ENCODE data around the gene B4GALT5. TPM values are rescaled to one million over a fixed set of nuclear protein-coding genes. Genes with fewer than 3 reads are reported as not detected.
A peak's percentile ranks its signal among the peaks of the same experiment; 100 is the strongest.
"Not testable (repeated sequence)": the region's sequence is repeated elsewhere in the genome, so short reads cannot be mapped to it uniquely, and the experiment has no call there.

B4GALT5 gene
- 47.9 and 49.7 TPM in 2 replicates for total RNA-seq (ENCODE audit: low replicate concordance)
- long read RNA-seq, partial matches to known transcripts, result 0 of 6 reads
- long read RNA-seq, other reads (novel, unspliced or antisense), result 6 of 6 reads

GRCh38 chr20:49713753-49714712, at the start of gene B4GALT5:
Gene B4GALT5 (minus strand): TSS chr20:49713878. CDS start chr20:49713690, 188 bp downstream.
- no peaks in the 10 kb centered on the region for H3K27me3 Mint-ChIP-seq
- H3K36me3 Mint-ChIP-seq, result no peaks in the 10 kb centered on the region
- DNase-seq (ENCODE audit: extremely low spot score, unreplicated experiment), result peak; percentile 91
- peaks cover 26% of the 10 kb centered on the region for H3K4me1 Mint-ChIP-seq (ENCODE audit: unreplicated experiment)
- no peaks in the 10 kb centered on the region for H3K9me3 Mint-ChIP-seq
- H3K27ac Mint-ChIP-seq, result peak within 1 kb of the TSS; percentile 82
- TF ChIP-seq, protein P1, sequence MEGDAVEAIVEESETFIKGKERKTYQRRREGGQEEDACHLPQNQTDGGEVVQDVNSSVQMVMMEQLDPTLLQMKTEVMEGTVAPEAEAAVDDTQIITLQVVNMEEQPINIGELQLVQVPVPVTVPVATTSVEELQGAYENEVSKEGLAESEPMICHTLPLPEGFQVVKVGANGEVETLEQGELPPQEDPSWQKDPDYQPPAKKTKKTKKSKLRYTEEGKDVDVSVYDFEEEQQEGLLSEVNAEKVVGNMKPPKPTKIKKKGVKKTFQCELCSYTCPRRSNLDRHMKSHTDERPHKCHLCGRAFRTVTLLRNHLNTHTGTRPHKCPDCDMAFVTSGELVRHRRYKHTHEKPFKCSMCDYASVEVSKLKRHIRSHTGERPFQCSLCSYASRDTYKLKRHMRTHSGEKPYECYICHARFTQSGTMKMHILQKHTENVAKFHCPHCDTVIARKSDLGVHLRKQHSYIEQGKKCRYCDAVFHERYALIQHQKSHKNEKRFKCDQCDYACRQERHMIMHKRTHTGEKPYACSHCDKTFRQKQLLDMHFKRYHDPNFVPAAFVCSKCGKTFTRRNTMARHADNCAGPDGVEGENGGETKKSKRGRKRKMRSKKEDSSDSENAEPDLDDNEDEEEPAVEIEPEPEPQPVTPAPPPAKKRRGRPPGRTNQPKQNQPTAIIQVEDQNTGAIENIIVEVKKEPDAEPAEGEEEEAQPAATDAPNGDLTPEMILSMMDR (conservative IDR thresholded peaks at IDR 0.05), result no peak
- peak within 1 kb of the TSS; percentile 94 for H3K4me3 Mint-ChIP-seq

DNA sequence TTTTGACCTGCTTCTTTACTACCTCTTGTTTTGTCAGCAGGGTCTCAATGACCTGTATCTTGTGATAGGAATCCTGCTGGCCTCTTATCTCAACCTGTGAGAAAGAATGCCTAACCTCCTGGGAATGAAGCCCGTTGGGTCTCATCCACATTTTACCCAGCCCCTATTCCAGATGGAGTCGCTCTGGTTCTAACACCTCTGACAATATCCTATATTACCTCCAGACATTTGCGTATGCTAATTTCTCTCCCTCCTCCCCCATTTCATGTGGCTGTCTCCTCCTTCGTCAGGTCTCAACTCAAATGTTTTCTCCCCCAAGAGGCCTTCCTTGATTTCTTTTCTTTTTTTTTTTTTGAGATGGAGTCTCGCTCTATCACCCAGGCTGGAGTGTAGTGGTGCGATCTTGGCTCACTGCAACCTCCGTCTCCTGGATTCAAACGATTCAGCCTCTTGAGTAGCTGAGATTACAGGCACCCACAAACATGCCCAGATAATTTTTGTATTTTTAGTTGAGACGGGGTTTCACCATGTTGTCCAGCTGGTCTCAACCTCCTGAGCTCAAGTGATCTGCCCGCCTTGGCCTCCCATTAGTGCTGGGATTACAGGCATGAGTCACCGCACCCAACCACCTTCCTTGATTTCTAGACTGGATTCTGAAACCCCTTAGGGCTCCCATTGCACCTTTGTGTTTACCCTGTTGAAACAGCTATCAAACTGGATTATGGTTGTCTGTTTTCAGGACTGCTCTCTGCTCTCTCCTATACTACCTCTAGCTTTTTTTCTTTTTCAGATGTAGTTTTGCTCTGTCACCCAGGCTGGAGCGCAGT, 49.5 kb upstream of the B4GALT5 start:
- no peak for DNase-seq (ENCODE audit: extremely low spot score, unreplicated experiment)
- peaks cover 20% of the 10 kb centered on the region for H3K4me1 Mint-ChIP-seq (ENCODE audit: unreplicated experiment)
- peaks cover 6% of the 10 kb centered on the region for H3K9me3 Mint-ChIP-seq
- TF ChIP-seq, protein P1 (conservative IDR thresholded peaks at IDR 0.05), result no peak
- no peaks in the 10 kb centered on the region for H3K36me3 Mint-ChIP-seq
- no peak overlapping the region for H3K4me3 Mint-ChIP-seq
- H3K27ac Mint-ChIP-seq, result no peak overlapping the region
- H3K27me3 Mint-ChIP-seq, result no peaks in the 10 kb centered on the region

DNA sequence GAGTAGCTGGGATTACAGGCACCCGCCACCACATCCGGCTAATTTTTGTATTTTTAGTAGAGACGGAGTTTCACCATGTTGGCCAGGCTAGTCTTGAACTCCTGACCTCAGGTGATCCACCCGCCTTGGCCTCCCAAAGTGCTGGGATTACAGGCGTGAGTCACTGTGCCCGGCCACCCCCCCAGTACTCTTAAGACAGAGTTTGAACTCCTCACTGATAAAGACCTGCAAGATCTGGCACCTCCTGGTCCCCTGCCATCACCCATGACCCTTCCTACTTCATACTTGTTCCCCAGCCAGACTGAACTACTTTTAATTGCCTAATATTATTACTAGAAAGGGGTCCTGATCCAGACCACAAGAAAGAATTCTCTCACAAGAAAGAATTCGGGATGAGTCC, 48.2 kb upstream of the B4GALT5 start:
- H3K36me3 Mint-ChIP-seq; H3K27me3 Mint-ChIP-seq; H3K9me3 Mint-ChIP-seq; DNase-seq (ENCODE audit: extremely low spot score, unreplicated experiment); H3K27ac Mint-ChIP-seq; H3K4me3 Mint-ChIP-seq: not testable (repeated sequence)
- H3K4me1 Mint-ChIP-seq (ENCODE audit: unreplicated experiment), result peaks cover 18% of the 10 kb centered on the region

GRCh38 chr20:49759266-49759950, 45.7 kb upstream of the B4GALT5 start:
- H3K9me3 Mint-ChIP-seq, result no peaks in the 10 kb centered on the region
- H3K27ac Mint-ChIP-seq, result no peak overlapping the region
- TF ChIP-seq, protein P1 (conservative IDR thresholded peaks at IDR 0.05), result no peak
- no peak for DNase-seq (ENCODE audit: extremely low spot score, unreplicated experiment)
- no peak overlapping the region for H3K4me3 Mint-ChIP-seq
- no peaks in the 10 kb centered on the region for H3K36me3 Mint-ChIP-seq
- peaks cover 8% of the 10 kb centered on the region for H3K4me1 Mint-ChIP-seq (ENCODE audit: unreplicated experiment)
- no peaks in the 10 kb centered on the region for H3K27me3 Mint-ChIP-seq

- TF ChIP-seq, protein P1 (conservative IDR thresholded peaks at IDR 0.05), result no peak
- H3K27ac Mint-ChIP-seq, result no peak overlapping the region
- peaks cover 8% of the 10 kb centered on the region for H3K4me1 Mint-ChIP-seq (ENCODE audit: unreplicated experiment)
- no peaks in the 10 kb centered on the region for H3K36me3 Mint-ChIP-seq
- DNase-seq (ENCODE audit: extremely low spot score, unreplicated experiment), result no peak
- no peak overlapping the region for H3K4me3 Mint-ChIP-seq
- no peaks in the 10 kb centered on the region for H3K9me3 Mint-ChIP-seq
- no peaks in the 10 kb centered on the region for H3K27me3 Mint-ChIP-seq
These were observed 45.1 kb upstream of the B4GALT5 start for GRCh38 chr20:49758781-49759180.

All from type B pancreatic cell (in vitro differentiated cells).